GM21529 (cell line): ENCODE results near the gene TAF6.
A peak's percentile ranks its signal among the peaks of the same experiment; 100 is the strongest.

Source experiments
- ATAC-seq: cut with Tn5 transposase; IDR thresholded peaks from one replicate; pipeline ENCODE4 v1.9.1; 2021; ENCODE audit not compliant: unreplicated experiment

Gene TAF6

GRCh38 chr7:100124301-100125230 is 5.4 kb upstream of the TAF6 start:
- ATAC-seq: no peak

GRCh38 chr7:100122568-100122967 is 3.4 kb upstream of the TAF6 start:
- no peak for ATAC-seq

GRCh38 chr7:100122067-100122466 is 2.9 kb upstream of the TAF6 start:
- no peak for ATAC-seq

- no peak for ATAC-seq
These were observed 1.5 kb upstream of the TAF6 start for GRCh38 chr7:100120733-100121036.

GRCh38 chr7:100119970-100120732 is 993 bp upstream of the TAF6 start:
- peak; percentile 44 for ATAC-seq

- no peak for ATAC-seq
These were observed 628 bp downstream of the TAF6 start for GRCh38 chr7:100118388-100119071.

- no peak for ATAC-seq
These were observed 4.1 kb downstream of the TAF6 start for GRCh38 chr7:100115026-100115425.

GRCh38 chr7:100111914-100112313 is 7.2 kb downstream of the TAF6 start:
- ATAC-seq: no peak

GRCh38 chr7:100111156-100111555 is 8.0 kb downstream of the TAF6 start:
- ATAC-seq: no peak

- ATAC-seq: no peak
These were observed 9.5 kb downstream of the TAF6 start for GRCh38 chr7:100109521-100110163.

- ATAC-seq: no peak
These were observed 11.3 kb downstream of the TAF6 start for GRCh38 chr7:100107890-100108289.

GRCh38 chr7:100107125-100107737 is 11.9 kb downstream of the TAF6 start:
- no peak for ATAC-seq

- ATAC-seq: no peak
These were observed 12.5 kb downstream of the TAF6 start for GRCh38 chr7:100106633-100107032.

- ATAC-seq: no peak
These were observed 13.6 kb downstream of the TAF6 start for GRCh38 chr7:100105534-100105933.

- no peak for ATAC-seq
These were observed 16.0 kb downstream of the TAF6 start for GRCh38 chr7:100102950-100103840.

- peak; percentile 85 for ATAC-seq
These were observed 17.9 kb downstream of the TAF6 start, which contains the start of the genes AP4M1 and MCM7 for GRCh38 chr7:100101016-100101862. Gene AP4M1 (plus strand): TSS chr7:100101643. CDS start chr7:100101715, 72 bp downstream. Gene MCM7 (minus strand): TSS chr7:100101397. CDS start chr7:100101294, 103 bp downstream.

- peak; percentile 63 for ATAC-seq
These were observed 18.6 kb downstream of the TAF6 start for GRCh38 chr7:100100420-100101015.

- no peak for ATAC-seq
These were observed 19.7 kb downstream of the TAF6 start for GRCh38 chr7:100099452-100099851.
